Measurements from ENCODE around the gene NDOR1.

The NDOR1 gene

GRCh38 chr9:137200311-137201204, 4.9 kb upstream of the NDOR1 start, which contains the start of gene TPRN:
TPRN (minus strand) TSS chr9:137200741; CDS start chr9:137200711, 30 bp downstream.
- H3K27me3 ChIP-seq (ENCODE audit: control insufficient read depth, insufficient read depth, low read length, poor library complexity, severe bottlenecking): peaks cover 12% of the 10 kb centered on the region
- WGBS, 2 experiments: 0% methylated on average over 118 of the region's 118 CpGs
- no peaks in the 10 kb centered on the region for H3K36me3 ChIP-seq (ENCODE audit: control insufficient read depth, insufficient read depth, low read length)
- no peak within 1 kb of the TSS for H3K27ac ChIP-seq (ENCODE audit: insufficient read depth, low read depth, low read length, poor library complexity, severe bottlenecking)
- peaks cover 25% of the 10 kb centered on the region for H3K4me1 ChIP-seq (ENCODE audit: control insufficient read depth, insufficient read depth, low read length)
- no peaks in the 10 kb centered on the region for H3K9me3 ChIP-seq (ENCODE audit: control insufficient read depth, low read length)
- H3K4me3 ChIP-seq (ENCODE audit: insufficient read depth, low read depth, low read length): peak within 1 kb of the TSS; percentile 67

GRCh38 chr9:137201205-137201868, 4.2 kb upstream of the NDOR1 start:
- Histone ChIP-seq H3K27me3 (ENCODE audit: control insufficient read depth, insufficient read depth, low read length, poor library complexity, severe bottlenecking) (peaks cover 12% of the 10 kb centered on the region), H3K36me3 (ENCODE audit: control insufficient read depth, insufficient read depth, low read length) (no peaks in the 10 kb centered on the region), H3K4me1 (ENCODE audit: control insufficient read depth, insufficient read depth, low read length) (peaks cover 27% of the 10 kb centered on the region), H3K4me3 (ENCODE audit: insufficient read depth, low read depth, low read length) (peak overlapping the region; percentile 67), H3K27ac (ENCODE audit: insufficient read depth, low read depth, low read length, poor library complexity, severe bottlenecking) (no peak overlapping the region), H3K9me3 (ENCODE audit: control insufficient read depth, low read length) (no peaks in the 10 kb centered on the region)
- 24 to 25% methylated on average over 23 of the region's 23 CpGs for WGBS, 2 experiments

- Histone ChIP-seq H3K4me1 (ENCODE audit: control insufficient read depth, insufficient read depth, low read length) (peaks cover 32% of the 10 kb centered on the region), H3K36me3 (ENCODE audit: control insufficient read depth, insufficient read depth, low read length) (no peaks in the 10 kb centered on the region), H3K27ac (ENCODE audit: insufficient read depth, low read depth, low read length, poor library complexity, severe bottlenecking) (no peak overlapping the region), H3K4me3 (ENCODE audit: insufficient read depth, low read depth, low read length) (no peak overlapping the region), H3K27me3 (ENCODE audit: control insufficient read depth, insufficient read depth, low read length, poor library complexity, severe bottlenecking) (peaks cover 12% of the 10 kb centered on the region), H3K9me3 (ENCODE audit: control insufficient read depth, low read length) (no peaks in the 10 kb centered on the region)
- WGBS, 2 experiments: 94% methylated on average over 8 of the region's 8 CpGs
These were observed 2.5 kb upstream of the NDOR1 start for GRCh38 chr9:137202966-137203365.

- Histone ChIP-seq H3K9me3 (ENCODE audit: control insufficient read depth, low read length) (no peaks in the 10 kb centered on the region), H3K36me3 (ENCODE audit: control insufficient read depth, insufficient read depth, low read length) (no peaks in the 10 kb centered on the region), H3K4me1 (ENCODE audit: control insufficient read depth, insufficient read depth, low read length) (peaks cover 22% of the 10 kb centered on the region), H3K27ac (ENCODE audit: insufficient read depth, low read depth, low read length, poor library complexity, severe bottlenecking) (no peak overlapping the region), H3K4me3 (ENCODE audit: insufficient read depth, low read depth, low read length) (peak overlapping the region; percentile 76), H3K27me3 (ENCODE audit: control insufficient read depth, insufficient read depth, low read length, poor library complexity, severe bottlenecking) (peaks cover 2% of the 10 kb centered on the region)
- WGBS, 2 experiments: 32 to 34% methylated on average over 21 of the region's 21 CpGs
These were observed 772 bp upstream of the NDOR1 start for GRCh38 chr9:137204731-137205125.

GRCh38 chr9:137206602-137207001, 1.1 kb downstream of the NDOR1 start:
- H3K36me3 ChIP-seq (ENCODE audit: control insufficient read depth, insufficient read depth, low read length): no peaks in the 10 kb centered on the region
- WGBS, 2 experiments: 92 to 93% methylated on average over 7 of the region's 7 CpGs
- H3K9me3 ChIP-seq (ENCODE audit: control insufficient read depth, low read length): no peaks in the 10 kb centered on the region
- H3K4me1 ChIP-seq (ENCODE audit: control insufficient read depth, insufficient read depth, low read length): peaks cover 17% of the 10 kb centered on the region
- H3K27ac ChIP-seq (ENCODE audit: insufficient read depth, low read depth, low read length, poor library complexity, severe bottlenecking): no peak overlapping the region
- H3K27me3 ChIP-seq (ENCODE audit: control insufficient read depth, insufficient read depth, low read length, poor library complexity, severe bottlenecking): no peaks in the 10 kb centered on the region
- H3K4me3 ChIP-seq (ENCODE audit: insufficient read depth, low read depth, low read length): peak overlapping the region; percentile 76

GRCh38 chr9:137211532-137211931, 6.0 kb downstream of the NDOR1 start:
- Histone ChIP-seq H3K36me3 (ENCODE audit: control insufficient read depth, insufficient read depth, low read length) (peaks cover 10% of the 10 kb centered on the region), H3K27ac (ENCODE audit: insufficient read depth, low read depth, low read length, poor library complexity, severe bottlenecking) (no peak overlapping the region), H3K27me3 (ENCODE audit: control insufficient read depth, insufficient read depth, low read length, poor library complexity, severe bottlenecking) (no peaks in the 10 kb centered on the region), H3K4me3 (ENCODE audit: insufficient read depth, low read depth, low read length) (no peak overlapping the region), H3K4me1 (ENCODE audit: control insufficient read depth, insufficient read depth, low read length) (peaks cover 3% of the 10 kb centered on the region), H3K9me3 (ENCODE audit: control insufficient read depth, low read length) (no peaks in the 10 kb centered on the region)
- 91 to 92% methylated on average over 13 of the region's 13 CpGs for WGBS, 2 experiments

- 94% methylated on average over 21 of the region's 21 CpGs for WGBS, 2 experiments
- Histone ChIP-seq H3K4me1 (ENCODE audit: control insufficient read depth, insufficient read depth, low read length) (no peaks in the 10 kb centered on the region), H3K36me3 (ENCODE audit: control insufficient read depth, insufficient read depth, low read length) (peaks cover 10% of the 10 kb centered on the region)
These were observed 7.0 kb downstream of the NDOR1 start for GRCh38 chr9:137212520-137212919.

GRCh38 chr9:137213160-137214060, 7.9 kb downstream of the NDOR1 start:
- Histone ChIP-seq H3K4me3 (ENCODE audit: insufficient read depth, low read depth, low read length) (no peak overlapping the region), H3K4me1 (ENCODE audit: control insufficient read depth, insufficient read depth, low read length) (no peaks in the 10 kb centered on the region), H3K27ac (ENCODE audit: insufficient read depth, low read depth, low read length, poor library complexity, severe bottlenecking) (no peak overlapping the region), H3K9me3 (ENCODE audit: control insufficient read depth, low read length) (no peaks in the 10 kb centered on the region), H3K27me3 (ENCODE audit: control insufficient read depth, insufficient read depth, low read length, poor library complexity, severe bottlenecking) (no peaks in the 10 kb centered on the region), H3K36me3 (ENCODE audit: control insufficient read depth, insufficient read depth, low read length) (peaks cover 10% of the 10 kb centered on the region)
- WGBS, 2 experiments: 94 to 95% methylated on average over 49 of the region's 49 CpGs

More at GRCh38 chr9:137212520-137212919, 7.0 kb downstream of the NDOR1 start:
- Histone ChIP-seq H3K27me3 (ENCODE audit: control insufficient read depth, insufficient read depth, low read length, poor library complexity, severe bottlenecking) (no peaks in the 10 kb centered on the region), H3K4me3 (ENCODE audit: insufficient read depth, low read depth, low read length) (no peak overlapping the region), H3K27ac (ENCODE audit: insufficient read depth, low read depth, low read length, poor library complexity, severe bottlenecking) (no peak overlapping the region), H3K9me3 (ENCODE audit: control insufficient read depth, low read length) (no peaks in the 10 kb centered on the region)

- Histone ChIP-seq H3K9me3 (ENCODE audit: control insufficient read depth, low read length) (no peaks in the 10 kb centered on the region), H3K4me1 (ENCODE audit: control insufficient read depth, insufficient read depth, low read length) (no peaks in the 10 kb centered on the region), H3K36me3 (ENCODE audit: control insufficient read depth, insufficient read depth, low read length) (peaks cover 10% of the 10 kb centered on the region), H3K27me3 (ENCODE audit: control insufficient read depth, insufficient read depth, low read length, poor library complexity, severe bottlenecking) (no peaks in the 10 kb centered on the region), H3K27ac (ENCODE audit: insufficient read depth, low read depth, low read length, poor library complexity, severe bottlenecking) (no peak overlapping the region), H3K4me3 (ENCODE audit: insufficient read depth, low read depth, low read length) (no peak overlapping the region)
- 95 to 96% methylated on average over 19 of the region's 19 CpGs for WGBS, 2 experiments
These were observed 9.1 kb downstream of the NDOR1 start for GRCh38 chr9:137214620-137215019.
